Right lobe of liver (tissue), 6 donors: Measurements from ENCODE around the gene OASL. TPM values are rescaled to one million over a fixed set of nuclear protein-coding genes. Genes with fewer than 3 reads are reported as not detected.

Source experiments
- ATAC-seq, 4 donors: fragments of 200-7000 bp; cut with Tn5 transposase; one replicate each; pipeline ENCODE4 v1.9.1; 2020; ENCODE audit warnings: mild to moderate bottlenecking in 4 of 4, moderate library complexity in 4 of 4
- DNase-seq, 3 donors: peaks; one replicate each; pipeline ENCODE4 v3.0.0-alpha.2; 2020
- H3K27ac ChIP-seq, 3 donors: fragments of 200-600 bp; one replicate each; pipeline ENCODE4 v1.8.0; 2022
- H3K27me3 ChIP-seq, 2 donors: fragments of 200-600 bp; one replicate each; pipeline ENCODE4 v1.8.0; 2022
- H3K36me3 ChIP-seq, 4 donors: fragments of 200-600 bp; sonication (generic) in 1 of 4; one replicate each; pipeline versions ENCODE4 v1.5.1 to v1.8.0; 2017 to 2022; ENCODE audit warnings: control low read depth in 1 of 4
- H3K4me1 ChIP-seq, 4 donors: fragments of 200-600 bp; sonication (generic) in 1 of 4; one replicate each; pipeline versions ENCODE4 v1.5.1 to v1.8.0; 2017 to 2022; ENCODE audit warnings: control low read depth in 1 of 4
- H3K4me3 ChIP-seq, 3 donors: fragments of 200-600 bp; one replicate each; pipeline ENCODE4 v1.8.0; 2022
- H3K9me3 ChIP-seq, 4 donors: fragments of 200-600 bp; sonication (generic) in 1 of 4; one replicate each; pipeline versions ENCODE4 v1.5.1 to v1.8.0; 2017 to 2022; ENCODE audit warnings: control low read depth in 1 of 4
- CTCF ChIP-seq, 4 donors: fragments of 200-600 bp in 3 of 4; fragments of 450-650 bp in 1 of 4; IDR thresholded peaks; one replicate each; pipeline versions ENCODE4 v1.5.1 to v1.8.0; 2016 to 2022; ENCODE audit warnings: antibody characterized with exemption in 4 of 4, mild to moderate bottlenecking in 2 of 4
- POLR2A ChIP-seq: fragments of 450-650 bp; IDR thresholded peaks from one replicate; pipeline ENCODE4 v1.6.1; 2017; ENCODE audit warnings: antibody characterized with exemption, mild to moderate bottlenecking
- WGBS: methylation state at CpG from one replicate; pipeline ENCODE4 v1.1.6; 2018; ENCODE audit warnings: low coverage, low lambda C conversion rate; ENCODE audit not compliant: insufficient coverage; ENCODE audit errors: missing lambda C conversion rate; 5-methylcytosine and 5-hydroxymethylcytosine counted together
- intact Hi-C, 2 donors: fragments of 100-400 bp; cut with DNase I; formaldehyde crosslinking; loops; one replicate each; pipeline versions ENCODE4 v1.11.2 to v1.14.1; 2022
- total RNA-seq, 6 experiments: library from RNA; depleted of rRNA in 2 of 6; stranded (reverse); fragments of >200 nt in 2 of 6; fragmentation: NEBNext Ultra II Directional in 3 of 6; extraction: Animal tissue kit (Norgen Biotek cat#: 25700) in 3 of 6; gene quantifications; one replicate each; pipeline versions ENCODE4 v1.1.0 to v1.2.4, GENCODE V29; 2016 to 2023
- donor health status: DM: no; HTN: yes; CAD: no.
- donor health status: DM: no; HTN: no; CAD: no.
- donor health status: DM: no; HTN: no; CAD: no.
- donor health status: DM: no; HTN: yes; CAD: no.
- donor health status: DM: no; HTN: yes; CAD: no.

OASL gene
- total RNA-seq, 6 experiments from 2014 or later: 1.6 to 19.2 (median 4.1) TPM

GRCh38 chr12:121022713-121023112 lies 16.3 kb downstream of the OASL start:
- Histone ChIP-seq H3K36me3 (no peaks in the 10 kb centered on the region), H3K27me3 (no peaks in the 10 kb centered on the region), H3K4me3 (no peak overlapping the region), H3K27ac (no peak overlapping the region), H3K4me1 (peaks cover 0 to 44% (median 7%) of the 10 kb centered on the region in 4 donors), H3K9me3 (no peaks in the 10 kb centered on the region)
- TF ChIP-seq POLR2A (no peak), CTCF (IDR thresholded peaks at IDR 0.05) (no peak)
- 72% methylated on average over 2 of the region's 2 CpGs for WGBS
- ATAC-seq: no peak
- intact Hi-C loops: no loop called here
- no peak for DNase-seq

- ATAC-seq: peak; percentile 34 to 57 (median 44)
- Histone ChIP-seq H3K36me3 (no peaks in the 10 kb centered on the region), H3K27me3 (no peaks in the 10 kb centered on the region), H3K27ac (peak overlapping the region in 2 of 3 donors; percentile 63 to 72), H3K4me1 (peaks cover 0 to 44% (median 5%) of the 10 kb centered on the region in 4 donors), H3K9me3 (no peaks in the 10 kb centered on the region), H3K4me3 (no peak overlapping the region)
- intact Hi-C loops: no loop called here
- 29% methylated on average over 4 of the region's 6 CpGs for WGBS
- TF ChIP-seq POLR2A (no peak), CTCF (IDR thresholded peaks at IDR 0.05) (no peak)
- peak in 1 of 3 donors; percentile 67 for DNase-seq
Measured at GRCh38 chr12:121021754-121022153, 17.3 kb downstream of the OASL start.

- Histone ChIP-seq H3K4me3 (no peak overlapping the region), H3K27ac (no peak overlapping the region), H3K4me1 (peaks cover 0 to 30% (median 2%) of the 10 kb centered on the region in 4 donors), H3K9me3 (no peaks in the 10 kb centered on the region), H3K36me3 (no peaks in the 10 kb centered on the region), H3K27me3 (no peaks in the 10 kb centered on the region)
- DNase-seq (no peak), ATAC-seq (no peak)
- no peak for TF ChIP-seq POLR2A
- WGBS: 100% methylated on average over 1 of the region's 2 CpGs
- intact Hi-C loops: no loop called here
Measured at GRCh38 chr12:121018860-121019617, 20.0 kb downstream of the OASL start.

- H3K4me1 ChIP-seq: peaks cover 0 to 24% (median 2%) of the 10 kb centered on the region in 4 donors
- no peaks in the 10 kb centered on the region for H3K36me3 ChIP-seq
- DNase-seq (no peak), ATAC-seq (no peak)
- TF ChIP-seq CTCF (IDR thresholded peaks at IDR 0.05) (no peak), POLR2A (no peak)
- H3K27ac ChIP-seq: no peak overlapping the region
- 80% methylated on average over 4 of the region's 15 CpGs for WGBS
- intact Hi-C loops: no loop called here
- no peak overlapping the region for H3K4me3 ChIP-seq
- H3K9me3 ChIP-seq: no peaks in the 10 kb centered on the region
- H3K27me3 ChIP-seq: no peaks in the 10 kb centered on the region
Measured at GRCh38 chr12:121017966-121018491, 21.0 kb downstream of the OASL start.
